Measurements from ENCODE around the gene PRDX3.

DNA sequence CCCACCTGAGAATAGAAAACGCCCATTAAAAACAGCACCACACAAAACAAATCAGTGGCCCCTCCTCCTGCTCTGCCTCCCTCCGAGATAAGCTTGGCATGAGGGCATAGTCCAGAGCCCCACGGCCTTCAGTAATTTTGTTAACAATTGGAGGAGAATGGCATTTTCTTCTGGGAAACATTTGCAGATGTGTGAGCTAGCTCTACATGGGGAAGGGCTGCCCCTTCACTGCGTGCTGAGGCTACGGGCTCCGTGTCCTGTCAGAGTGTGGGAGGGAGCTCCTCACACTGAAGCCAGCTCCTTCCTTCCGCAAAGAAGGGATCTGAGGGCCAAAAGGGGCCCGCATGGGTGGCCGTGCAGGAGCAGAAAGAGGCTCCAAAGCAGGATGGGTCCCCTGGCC lies 43.9 kb upstream of the PRDX3 start:
- TF ChIP-seq, protein P1, sequence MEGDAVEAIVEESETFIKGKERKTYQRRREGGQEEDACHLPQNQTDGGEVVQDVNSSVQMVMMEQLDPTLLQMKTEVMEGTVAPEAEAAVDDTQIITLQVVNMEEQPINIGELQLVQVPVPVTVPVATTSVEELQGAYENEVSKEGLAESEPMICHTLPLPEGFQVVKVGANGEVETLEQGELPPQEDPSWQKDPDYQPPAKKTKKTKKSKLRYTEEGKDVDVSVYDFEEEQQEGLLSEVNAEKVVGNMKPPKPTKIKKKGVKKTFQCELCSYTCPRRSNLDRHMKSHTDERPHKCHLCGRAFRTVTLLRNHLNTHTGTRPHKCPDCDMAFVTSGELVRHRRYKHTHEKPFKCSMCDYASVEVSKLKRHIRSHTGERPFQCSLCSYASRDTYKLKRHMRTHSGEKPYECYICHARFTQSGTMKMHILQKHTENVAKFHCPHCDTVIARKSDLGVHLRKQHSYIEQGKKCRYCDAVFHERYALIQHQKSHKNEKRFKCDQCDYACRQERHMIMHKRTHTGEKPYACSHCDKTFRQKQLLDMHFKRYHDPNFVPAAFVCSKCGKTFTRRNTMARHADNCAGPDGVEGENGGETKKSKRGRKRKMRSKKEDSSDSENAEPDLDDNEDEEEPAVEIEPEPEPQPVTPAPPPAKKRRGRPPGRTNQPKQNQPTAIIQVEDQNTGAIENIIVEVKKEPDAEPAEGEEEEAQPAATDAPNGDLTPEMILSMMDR (IDR thresholded peaks at IDR 0.05), result no peak
- no peak for TF ChIP-seq POLR2A (IDR thresholded peaks at IDR 0.05)
- no peak for TF ChIP-seq POLR2AphosphoS5 (IDR thresholded peaks at IDR 0.05)
- TF ChIP-seq EP300 (IDR thresholded peaks at IDR 0.05), result no peak
